T-helper 2 cell treated with Interferon-gamma antibody and Interleukin-4, amounts not matched to agents 100 ng/mL and 5 ng/mL, for 36 hours (primary cell): ENCODE measurements around the gene SOBP. TPM values are rescaled to one million over a fixed set of nuclear protein-coding genes. Genes with fewer than 3 reads are reported as not detected.

Source experiments
- intact Hi-C: fragments of 100-400 bp; cut with micrococcal nuclease; formaldehyde crosslinking; loops from one replicate; pipeline ENCODE4 v1.15.1; 2023
- total RNA-seq: library from RNA; stranded (reverse); gene quantifications from 2 replicates; pipeline ENCODE4 v1.2.3, GENCODE V29; 2022

SOBP gene
- total RNA-seq, 1 donor from 2014 or later = 0.09 TPM

DNA sequence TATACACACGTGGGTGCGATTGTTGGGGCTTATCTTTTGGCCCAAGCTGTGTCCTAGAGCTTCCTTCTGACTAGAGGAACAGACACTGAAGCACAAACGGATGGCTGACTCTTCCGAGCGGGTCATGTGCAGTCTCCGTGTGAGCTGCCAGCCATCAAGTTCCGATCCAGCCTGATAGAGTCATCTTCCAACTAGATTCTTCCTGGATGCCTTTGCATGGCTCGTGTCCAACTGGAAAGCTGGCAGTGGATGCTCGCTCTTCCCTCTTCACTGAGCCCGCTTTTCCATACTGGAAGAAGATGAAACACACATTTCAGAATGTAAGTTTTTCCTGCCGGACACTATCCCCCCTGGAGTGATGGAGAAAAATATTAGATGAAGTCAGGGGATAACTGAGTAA, 186.1 kb downstream of the SOBP start:
- intact Hi-C loops = loop anchor here (5.0 to 10.0 kb wide), 2 partner anchors 41 to 351 kb away; no protein-coding TSS in a partner anchor

GRCh38 chr6:107677399-107677798, 187.5 kb downstream of the SOBP start:
- intact Hi-C loops = loop anchor here (5.0 to 10.0 kb wide), 2 partner anchors 40 to 353 kb away; no protein-coding TSS in a partner anchor

- intact Hi-C loops = loop anchor here (5.0 to 10.0 kb wide), 2 partner anchors 38 to 355 kb away; no protein-coding TSS in a partner anchor
Measured at GRCh38 chr6:107679457-107679856, 189.5 kb downstream of the SOBP start.

GRCh38 chr6:107682721-107683120, 192.8 kb downstream of the SOBP start:
- intact Hi-C loops = no loop called here

DNA sequence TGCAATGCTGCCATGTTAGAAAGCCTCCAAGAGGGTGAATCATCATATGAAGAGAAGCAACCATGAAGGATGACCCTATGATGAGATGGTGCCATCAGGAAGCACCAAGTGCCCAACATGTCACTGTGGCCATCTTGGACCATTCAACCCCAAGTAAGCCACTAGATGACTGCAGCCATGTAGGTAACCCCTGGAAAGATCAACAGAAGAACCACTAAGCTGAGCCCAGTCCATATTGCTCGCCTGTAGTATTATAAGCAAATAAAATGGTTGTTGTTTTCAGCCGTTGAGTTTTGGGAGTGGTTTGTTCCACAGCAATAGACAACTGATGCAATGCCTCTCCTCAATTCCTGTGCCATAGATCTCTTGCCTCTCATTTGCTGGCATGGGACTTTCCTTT, 193.3 kb downstream of the SOBP start:
- intact Hi-C loops = no loop called here

DNA sequence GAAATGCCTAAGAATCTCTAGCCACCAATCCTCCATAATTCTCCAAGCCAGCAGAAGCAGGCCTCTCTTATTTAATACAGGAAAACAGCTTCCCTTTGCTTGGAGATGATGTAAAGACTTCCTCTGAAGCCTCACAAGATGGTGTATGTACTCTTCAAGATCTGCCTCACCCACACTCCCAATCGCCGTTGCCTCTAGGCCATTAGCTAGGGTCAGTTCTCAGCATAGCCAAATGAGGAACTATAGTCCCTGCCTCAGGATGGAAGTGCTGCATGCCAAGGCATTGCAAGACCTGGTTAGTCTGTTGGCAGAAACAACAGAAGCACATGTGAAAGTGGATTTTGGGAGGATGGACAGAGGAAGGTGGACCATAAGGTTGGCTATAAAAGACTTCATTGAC, 195.1 kb downstream of the SOBP start:
- intact Hi-C loops = no loop called here

- intact Hi-C loops = no loop called here
Measured at GRCh38 chr6:107689190-107689589, 199.3 kb downstream of the SOBP start.

GRCh38 chr6:107689951-107690642, 200.2 kb downstream of the SOBP start:
- intact Hi-C loops = no loop called here

- intact Hi-C loops = no loop called here
Measured at GRCh38 chr6:107690643-107691061, 200.7 kb downstream of the SOBP start.

- intact Hi-C loops = no loop called here
Measured at GRCh38 chr6:107691062-107691751, 201.3 kb downstream of the SOBP start.

DNA sequence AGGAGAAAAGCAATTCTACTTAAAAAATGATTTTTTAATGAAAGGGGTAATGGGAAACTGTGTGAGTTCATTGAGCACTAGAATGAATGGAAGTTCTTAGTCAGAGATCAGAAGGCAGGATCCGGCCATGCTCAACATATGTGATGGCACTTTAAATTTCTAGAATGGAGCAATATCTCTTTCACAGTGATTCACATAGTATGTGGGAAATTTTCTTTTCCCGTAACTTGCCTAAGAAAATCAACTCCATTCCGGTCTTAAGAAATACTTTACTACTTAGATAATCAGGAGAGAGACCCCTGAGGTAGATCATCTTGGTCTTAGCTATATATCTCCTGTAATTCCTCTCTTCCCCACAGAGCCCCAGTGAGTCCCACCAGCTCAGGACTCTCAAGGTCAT, 202.4 kb downstream of the SOBP start:
- intact Hi-C loops = no loop called here

- intact Hi-C loops = no loop called here
Measured at GRCh38 chr6:107695061-107695720, 205.3 kb downstream of the SOBP start.

GRCh38 chr6:107697682-107698081, 207.8 kb downstream of the SOBP start:
- intact Hi-C loops = no loop called here

GRCh38 chr6:107698146-107698545, 208.2 kb downstream of the SOBP start:
- intact Hi-C loops = no loop called here

DNA sequence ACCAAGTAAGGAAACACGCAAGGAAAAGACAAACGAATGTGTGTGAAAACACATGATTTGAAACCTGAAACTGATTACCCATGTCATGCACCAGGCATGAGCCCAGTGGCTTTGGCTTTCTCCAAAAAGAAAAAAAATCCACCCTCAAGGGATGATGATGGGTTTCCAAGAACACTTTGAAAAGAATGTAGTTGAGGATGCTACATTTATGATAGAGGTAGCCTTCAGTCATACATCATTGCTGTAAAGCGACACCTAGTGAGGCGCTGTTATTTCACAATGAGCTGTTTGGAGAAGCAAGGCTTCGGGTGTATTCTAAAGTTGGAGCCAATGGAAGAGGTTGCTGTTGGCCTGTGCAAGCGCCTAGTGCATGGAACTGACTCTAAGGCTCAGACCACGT, 209.3 kb downstream of the SOBP start:
- intact Hi-C loops = no loop called here

DNA sequence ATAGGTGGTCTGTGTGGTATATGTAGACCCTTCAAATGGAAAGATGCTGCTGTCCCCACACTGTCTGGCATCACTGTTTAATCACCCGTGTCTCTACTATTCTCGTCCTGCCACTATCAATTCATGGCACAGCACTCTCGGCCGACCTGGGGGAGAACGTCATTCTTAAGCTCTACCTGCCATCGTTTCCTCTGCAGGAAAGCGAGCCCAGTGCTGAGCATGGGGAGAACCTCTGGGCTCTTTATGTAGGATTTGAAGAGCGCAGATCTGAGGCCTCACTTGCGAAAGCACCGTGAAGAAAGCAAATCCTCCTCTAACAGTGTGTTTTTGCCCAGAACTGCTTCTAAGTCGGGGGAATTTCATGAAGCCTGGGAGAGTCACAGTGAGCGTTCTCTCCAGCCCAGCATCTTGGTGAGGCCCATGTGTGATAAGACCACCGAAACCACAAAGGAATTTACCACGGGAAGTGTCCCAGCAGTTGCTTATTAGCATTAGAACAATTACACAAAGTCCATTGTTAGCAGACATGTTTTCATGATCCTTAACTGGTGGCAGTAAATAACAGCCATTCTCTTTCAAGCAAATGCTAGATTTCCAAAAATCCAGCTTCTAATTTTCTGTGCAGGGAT, 209.9 kb downstream of the SOBP start:
- intact Hi-C loops = no loop called here

GRCh38 chr6:107703606-107704005, 213.7 kb downstream of the SOBP start:
- intact Hi-C loops = no loop called here

DNA sequence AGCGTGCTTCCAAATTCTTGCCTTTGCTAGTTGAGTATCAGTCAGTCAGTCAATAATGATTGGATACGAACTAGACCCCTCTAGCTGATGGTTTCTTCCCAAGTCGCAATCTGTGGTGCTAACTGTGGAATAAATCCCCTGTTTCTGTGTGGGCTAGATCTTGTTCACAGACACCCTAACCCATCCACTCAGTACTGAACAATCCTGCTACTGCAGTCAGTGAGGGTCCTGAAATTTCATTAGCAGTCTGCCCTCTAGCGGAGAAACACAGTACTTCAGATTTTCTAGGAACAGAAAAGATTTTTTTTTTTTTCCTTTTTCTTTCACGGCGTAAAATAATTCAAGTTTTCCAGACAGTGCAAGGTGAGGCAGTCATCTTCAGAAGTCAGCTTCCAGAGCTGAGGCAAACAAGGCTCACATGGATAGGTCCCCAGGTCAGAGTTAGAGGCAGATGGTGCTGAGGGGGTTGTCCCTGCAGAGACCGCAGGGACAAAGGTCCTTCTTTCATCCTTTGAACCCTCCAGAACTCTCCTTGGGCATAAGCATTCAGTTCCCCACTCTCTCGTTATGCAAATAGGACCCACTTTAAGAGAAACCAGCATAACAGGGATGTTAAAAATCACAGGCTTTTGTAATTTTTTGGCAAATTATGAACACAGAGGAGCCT, 214.6 kb downstream of the SOBP start:
- intact Hi-C loops = no loop called here

GRCh38 chr6:107706516-107707115, 216.7 kb downstream of the SOBP start:
- intact Hi-C loops = no loop called here

DNA sequence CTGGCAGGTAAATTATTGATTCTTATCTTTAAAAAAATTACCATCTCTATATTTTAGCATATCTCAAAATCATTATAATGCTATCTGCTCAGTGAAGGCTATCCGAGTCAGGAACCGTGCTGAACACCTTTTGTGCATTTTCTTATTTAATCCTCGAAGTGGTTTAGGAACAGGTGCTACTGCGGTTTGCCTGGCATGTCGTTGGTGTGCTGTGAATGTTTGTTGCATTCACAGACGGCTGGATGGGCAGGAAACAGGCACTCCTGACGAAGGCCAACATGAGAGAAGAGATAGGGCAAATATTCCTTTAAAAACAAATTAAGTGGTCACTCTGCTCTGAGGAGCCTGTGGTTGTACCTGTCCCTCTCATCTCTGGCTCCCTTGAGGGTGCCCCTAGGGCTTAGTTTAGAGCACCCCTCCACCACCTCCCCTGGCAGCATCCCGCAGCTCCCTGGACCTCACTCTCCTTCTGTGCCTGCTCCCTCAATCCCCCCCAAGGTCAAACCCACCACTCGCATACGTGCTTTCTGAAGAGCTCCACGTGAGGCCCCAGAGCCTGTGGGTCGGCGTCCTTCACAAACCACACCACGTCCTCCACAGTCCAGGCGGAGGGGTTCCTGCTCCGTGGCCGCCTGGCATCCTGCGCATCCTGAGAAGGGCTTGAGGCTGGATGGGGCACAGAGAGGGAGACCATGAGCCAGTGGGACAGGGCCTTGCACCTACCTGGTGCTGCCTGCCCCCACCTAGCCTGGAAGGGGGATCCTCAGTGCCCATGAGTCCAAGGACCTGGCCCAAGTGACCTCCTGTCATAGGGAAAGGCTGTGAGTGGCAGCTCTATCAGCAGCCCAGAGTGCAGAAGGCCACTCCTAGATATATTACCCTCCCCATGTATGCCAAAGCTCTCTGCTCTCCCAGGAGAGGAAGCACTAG, 217.7 kb downstream of the SOBP start:
- intact Hi-C loops = no loop called here
